IPS-18c (cell line): ENCODE measurements around the gene KIF5A.
A peak's percentile ranks its signal among the peaks of the same experiment; 100 is the strongest.
"Not testable (repeated sequence)": the region's sequence is repeated elsewhere in the genome, so short reads cannot be mapped to it uniquely, and the experiment has no call there.

Experiments
- H3K4me3 ChIP-seq: 2 replicates; pipeline ENCODE4 v1.7.0; 2013; ENCODE audit warnings: low read depth, mild to moderate bottlenecking, low read length, moderate library complexity; ENCODE audit not compliant: insufficient read depth
- H3K9me3 ChIP-seq: one replicate; pipeline ENCODE4 v1.6.1; 2013; ENCODE audit warnings: mild to moderate bottlenecking, low read length, moderate library complexity; ENCODE audit not compliant: control insufficient read depth, insufficient read depth

The KIF5A gene

GRCh38 chr12:57585156-57585555 lies 35.3 kb downstream of the KIF5A start:
- no peaks in the 10 kb centered on the region for H3K9me3 ChIP-seq
- H3K4me3 ChIP-seq: no peak overlapping the region

- no peak overlapping the region for H3K4me3 ChIP-seq
These were observed 36.3 kb downstream of the KIF5A start for GRCh38 chr12:57586128-57586527.

GRCh38 chr12:57586832-57587429 lies 37.1 kb downstream of the KIF5A start:
- Histone ChIP-seq H3K4me3 (no peak overlapping the region), H3K9me3 (no peaks in the 10 kb centered on the region)

More at GRCh38 chr12:57586128-57586527, 36.3 kb downstream of the KIF5A start:
- H3K9me3 ChIP-seq: no peaks in the 10 kb centered on the region

- not testable (repeated sequence) for H3K4me3 ChIP-seq, H3K9me3 ChIP-seq
These were observed 39.2 kb downstream of the KIF5A start for GRCh38 chr12:57588951-57589610.

- Histone ChIP-seq H3K4me3 (peak overlapping the region; percentile 92), H3K9me3 (no peaks in the 10 kb centered on the region)
These were observed 40.6 kb downstream of the KIF5A start for GRCh38 chr12:57590479-57590863.

GRCh38 chr12:57590864-57591781 lies 41.3 kb downstream of the KIF5A start, which contains the start of gene PIP4K2C:
Gene PIP4K2C, plus strand, starts transcription at chr12:57591192. Its CDS starts 98 bp downstream, at chr12:57591290.
- H3K4me3 ChIP-seq: peak within 1 kb of the TSS; percentile 92
- no peaks in the 10 kb centered on the region for H3K9me3 ChIP-seq

- Histone ChIP-seq H3K9me3 (no peaks in the 10 kb centered on the region), H3K4me3 (peak overlapping the region; percentile 92)
These were observed 42.0 kb downstream of the KIF5A start for GRCh38 chr12:57591782-57592325.

GRCh38 chr12:57592551-57593165 lies 42.8 kb downstream of the KIF5A start:
- Histone ChIP-seq H3K4me3 (no peak overlapping the region; the same call in 1 of the 2 replicates), H3K9me3 (no peaks in the 10 kb centered on the region)

- Histone ChIP-seq H3K4me3 (no peak overlapping the region), H3K9me3 (no peaks in the 10 kb centered on the region)
These were observed 43.3 kb downstream of the KIF5A start for GRCh38 chr12:57593187-57593586.

- no peak overlapping the region for H3K4me3 ChIP-seq
- no peaks in the 10 kb centered on the region for H3K9me3 ChIP-seq
These were observed 50.6 kb downstream of the KIF5A start for GRCh38 chr12:57600395-57600794.

- no peaks in the 10 kb centered on the region for H3K9me3 ChIP-seq
- no peak overlapping the region for H3K4me3 ChIP-seq
These were observed 52.7 kb downstream of the KIF5A start for GRCh38 chr12:57602544-57602943.

GRCh38 chr12:57603324-57603723 lies 53.5 kb downstream of the KIF5A start:
- Histone ChIP-seq H3K9me3 (peaks cover 2% of the 10 kb centered on the region), H3K4me3 (no peak overlapping the region)

GRCh38 chr12:57603815-57604453 lies 54.1 kb downstream of the KIF5A start:
- peak overlapping the region; percentile 78 for H3K4me3 ChIP-seq
- H3K9me3 ChIP-seq: peaks cover 2% of the 10 kb centered on the region

- Histone ChIP-seq H3K9me3 (peaks cover 2% of the 10 kb centered on the region), H3K4me3 (peak within 1 kb of the TSS; percentile 78)
These were observed 54.7 kb downstream of the KIF5A start, which contains the start of gene DTX3 for GRCh38 chr12:57604454-57604991. Gene DTX3, plus strand, starts transcription at chr12:57604824. Its CDS starts 1,694 bp downstream, at chr12:57606518.

- Histone ChIP-seq H3K4me3 (peak overlapping the region; percentile 78), H3K9me3 (peaks cover 2% of the 10 kb centered on the region)
These were observed 55.4 kb downstream of the KIF5A start for GRCh38 chr12:57604992-57605810.
